CD4-positive, alpha-beta memory T cell (primary cell): ENCODE results near the gene MED15. TPM values are rescaled to one million over a fixed set of nuclear protein-coding genes. Genes with fewer than 3 reads are reported as not detected.

Source experiments
- CTCF ChIA-PET: fragments of 350-600 bp; sonication (Branson Sonifier 250); formaldehyde crosslinking; loops from one replicate; lab custom pipeline; 2021; ENCODE audit warnings: inconsistent platforms; ENCODE audit not compliant: partially characterized antibody; lab: Charles Lee
- POLR2A ChIA-PET: fragments of 350-600 bp; sonication (Branson Sonifier 250); formaldehyde crosslinking; loops from one replicate; lab custom pipeline; 2021; ENCODE audit not compliant: partially characterized antibody; lab: Charles Lee
- DNase-seq, 5 donors: peaks; one replicate each; pipeline versions ENCODE4 v3.0.0 to v3.0.0-alpha.2; 2020 to 2022; ENCODE audit warnings: mixed read lengths in 1 of 5
- H3K27ac ChIP-seq: one replicate; pipeline ENCODE4 v1.7.0; 2013; ENCODE audit warnings: low read depth, low read length
- H3K27me3 ChIP-seq: 2 replicates; pipeline ENCODE4 v1.7.0; 2013; ENCODE audit warnings: mild to moderate bottlenecking, low read length, moderate library complexity; ENCODE audit not compliant: insufficient read depth
- H3K36me3 ChIP-seq: 2 replicates; pipeline ENCODE4 v1.7.0; 2013; ENCODE audit warnings: mild to moderate bottlenecking, low read length, moderate library complexity; ENCODE audit not compliant: insufficient read depth
- H3K4me1 ChIP-seq: 2 replicates; pipeline ENCODE4 v1.7.0; 2013; ENCODE audit warnings: mild to moderate bottlenecking, low read length, moderate library complexity; ENCODE audit not compliant: insufficient read depth
- H3K4me3 ChIP-seq, 2 donors: one replicate each; pipeline ENCODE4 v1.7.0; 2013; ENCODE audit warnings: low read length in 2 of 2, mild to moderate bottlenecking in 1 of 2
- H3K9me3 ChIP-seq, 2 donors: one replicate each; pipeline ENCODE4 v1.7.0; 2013; ENCODE audit warnings: low read length in 2 of 2, control low read depth in 1 of 2; ENCODE audit not compliant: control insufficient read depth in 1 of 2
- H3K27ac Mint-ChIP-seq, 7 donors: one replicate each; pipeline ENCODE4 v1.8.0; 2020 to 2021; ENCODE audit warnings: mixed read lengths in 7 of 7, mild to moderate bottlenecking in 6 of 7, inconsistent platforms in 3 of 7, moderate library complexity in 3 of 7
- H3K27me3 Mint-ChIP-seq, 2 donors: one replicate each; pipeline ENCODE4 v1.8.0; 2020 to 2021; ENCODE audit warnings: mixed read lengths in 2 of 2
- H3K36me3 Mint-ChIP-seq, 2 donors: one replicate each; pipeline ENCODE4 v1.8.0; 2020 to 2021; ENCODE audit warnings: mixed read lengths in 2 of 2, inconsistent platforms in 1 of 2, mild to moderate bottlenecking in 1 of 2
- H3K4me1 Mint-ChIP-seq, 4 donors: one replicate each; pipeline ENCODE4 v1.8.0; 2020 to 2021; ENCODE audit warnings: mixed read lengths in 4 of 4, mild to moderate bottlenecking in 1 of 4
- H3K4me3 Mint-ChIP-seq, 8 donors: one replicate each; pipeline ENCODE4 v1.8.0; 2020 to 2021; ENCODE audit warnings: mixed read lengths in 8 of 8, mild to moderate bottlenecking in 7 of 8, moderate library complexity in 6 of 8, inconsistent platforms in 3 of 8
- H3K9me3 Mint-ChIP-seq, 8 donors: one replicate each; pipeline ENCODE4 v1.8.0; 2020 to 2021; ENCODE audit warnings: mixed read lengths in 8 of 8, mild to moderate bottlenecking in 5 of 8, inconsistent platforms in 3 of 8, moderate library complexity in 1 of 8
- intact Hi-C: fragments of 100-400 bp; cut with micrococcal nuclease; formaldehyde crosslinking; loops from one replicate; pipeline ENCODE4 v1.15.1; 2023
- polyA plus RNA-seq, 2 donors: library from polyadenylated mRNA; unstranded; fragments of 300-500 nt; fragmentation: Illumina TruSeq; gene quantifications; one replicate each; pipeline ENCODE4 v1.2.3, GENCODE V29; 2021
- total RNA-seq, 2 experiments: library from RNA; stranded (reverse); gene quantifications; one replicate each; pipeline ENCODE4 v1.2.3, GENCODE V29; 2021

Gene MED15
- total and polyA plus RNA-seq, 4 experiments from 2014 or later = 15.6 to 237 (median 156) TPM

- H3K9me3 ChIP-seq = no peaks in the 10 kb centered on the region
- Mint-ChIP-seq H3K9me3 (peaks cover 0 to 5% (median 0%) of the 10 kb centered on the region in 8 donors), H3K4me3 (no peak overlapping the region), H3K27me3 (peaks cover 2 to 3% of the 10 kb centered on the region in 2 donors), H3K4me1 (no peaks in the 10 kb centered on the region), H3K36me3 (no peaks in the 10 kb centered on the region), H3K27ac (no peak overlapping the region)
- ChIA-PET CTCF (no interaction called here), POLR2A (no interaction called here)
- H3K4me1 ChIP-seq = no peaks in the 10 kb centered on the region
- DNase-seq = no peak
- intact Hi-C loops = no loop called here
- no peak overlapping the region for H3K27ac ChIP-seq
- H3K4me3 ChIP-seq = no peak overlapping the region
- no peaks in the 10 kb centered on the region for H3K36me3 ChIP-seq
- no peaks in the 10 kb centered on the region for H3K27me3 ChIP-seq
Measured at GRCh38 chr22:20635227-20635591, 127.8 kb downstream of the MED15 start.

GRCh38 chr22:20636075-20636812 lies 128.8 kb downstream of the MED15 start:
- no peaks in the 10 kb centered on the region for H3K36me3 Mint-ChIP-seq
- no peaks in the 10 kb centered on the region for H3K4me1 ChIP-seq

GRCh38 chr22:20636945-20637344 lies 129.5 kb downstream of the MED15 start:
- Histone ChIP-seq H3K4me1 (no peaks in the 10 kb centered on the region), H3K9me3 (no peaks in the 10 kb centered on the region), H3K36me3 (no peaks in the 10 kb centered on the region), H3K4me3 (no peak overlapping the region), H3K27ac (no peak overlapping the region), H3K27me3 (no peaks in the 10 kb centered on the region)
- ChIA-PET CTCF (no interaction called here), POLR2A (no interaction called here)
- H3K27me3 Mint-ChIP-seq = peaks cover 2 to 3% of the 10 kb centered on the region in 2 donors
- H3K4me1 Mint-ChIP-seq = no peaks in the 10 kb centered on the region
- peaks cover 0 to 5% (median 0%) of the 10 kb centered on the region in 8 donors for H3K9me3 Mint-ChIP-seq
- no peak overlapping the region for H3K4me3 Mint-ChIP-seq
- H3K36me3 Mint-ChIP-seq = no peaks in the 10 kb centered on the region
- intact Hi-C loops = no loop called here
- no peak for DNase-seq
- peak overlapping the region in 1 of 7 donors; percentile 42 for H3K27ac Mint-ChIP-seq

More at GRCh38 chr22:20636075-20636812, 128.8 kb downstream of the MED15 start:
- Mint-ChIP-seq H3K4me1 (no peaks in the 10 kb centered on the region), H3K27me3 (peaks cover 2 to 3% of the 10 kb centered on the region in 2 donors), H3K27ac (peak overlapping the region in 2 of 7 donors; percentile 41 to 42), H3K4me3 (no peak overlapping the region), H3K9me3 (peaks cover 0 to 5% (median 0%) of the 10 kb centered on the region in 8 donors)
- Histone ChIP-seq H3K4me3 (no peak overlapping the region), H3K27me3 (no peaks in the 10 kb centered on the region), H3K9me3 (no peaks in the 10 kb centered on the region), H3K36me3 (no peaks in the 10 kb centered on the region), H3K27ac (no peak overlapping the region)
- DNase-seq = no peak
- POLR2A ChIA-PET = no interaction called here
- intact Hi-C loops = no loop called here
- CTCF ChIA-PET = no interaction called here

Other genes starting within 250 kb of the MED15 start
- gene RTN4R, start 239.3 kb upstream of the MED15 start, total RNA-seq = 1 to 10 TPM; 2.1 to 2.7 TPM
- gene RTN4R, start 239.3 kb upstream of the MED15 start, polyA plus RNA-seq = 1 to 10 TPM; 1.7 to 6.3 TPM
- 10 to 100 TPM; 39.9 to 44.6 TPM for gene DGCR6L, start 187.6 kb upstream of the MED15 start, total RNA-seq
- 100 to 1,000 TPM; 120 to 145 TPM for gene DGCR6L, start 187.6 kb upstream of the MED15 start, polyA plus RNA-seq
- gene ZNF74, start 113.5 kb upstream of the MED15 start, total RNA-seq = 10 to 100 TPM; 16.5 to 17.4 TPM
- gene ZNF74, start 113.5 kb upstream of the MED15 start, polyA plus RNA-seq = 10 to 100 TPM in 1 of 2 donors, 1 to 10 TPM in 1; 3.0 to 10.1 TPM
- gene SCARF2, start 69.8 kb upstream of the MED15 start, total RNA-seq = 1 to 10 TPM; 2.6 to 2.7 TPM
- gene SCARF2, start 69.8 kb upstream of the MED15 start, polyA plus RNA-seq = 1 to 10 TPM in 1 of 2 donors, under 1 TPM in 1; 0.12 to 1.1 TPM
- 10 to 100 TPM; 60.2 to 63.1 TPM for gene KLHL22, start 11.8 kb upstream of the MED15 start, total RNA-seq
- 10 to 100 TPM; 19.4 to 23.9 TPM for gene KLHL22, start 11.8 kb upstream of the MED15 start, polyA plus RNA-seq